Activated CD8-positive, alpha-beta memory T cell treated with anti-CD3 and anti-CD28 coated beads, Interleukin-2, amount 50 U/mL, for 48 hours (primary cell): Measurements from ENCODE around the gene CCL8.

Experiments used
- DNase-seq: peaks from one replicate; pipeline ENCODE4 v3.0.0-alpha.2; 2020

Gene CCL8

GRCh38 chr17:34319039-34319483 lies at the start of gene CCL8:
Gene CCL8, plus strand, starts transcription at chr17:34319435. Its CDS starts 67 bp downstream, at chr17:34319502.
- DNase-seq: no peak

DNA sequence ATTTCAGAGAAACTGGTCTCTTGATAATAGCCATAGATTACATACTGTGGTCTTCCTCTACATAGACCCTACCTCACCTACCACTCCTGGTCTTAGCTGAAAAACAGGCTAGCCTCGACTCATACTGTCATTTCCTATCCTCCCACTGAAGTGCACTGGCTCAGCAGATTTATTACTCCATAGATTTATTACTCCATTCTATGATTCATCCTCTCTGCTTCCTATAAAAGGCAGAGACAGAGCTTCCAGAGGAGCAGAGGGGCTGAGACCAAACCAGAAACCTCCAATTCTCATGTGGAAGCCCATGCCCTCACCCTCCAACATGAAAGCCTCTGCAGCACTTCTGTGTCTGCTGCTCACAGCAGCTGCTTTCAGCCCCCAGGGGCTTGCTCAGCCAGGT lies 49.3 kb upstream of the CCL8 start, which contains the start of gene CCL7:
Gene CCL7, plus strand, starts transcription at position 253 of the 400 bp plus-strand sequence. Its CDS starts 70 bp downstream, at position 323.
- no peak for DNase-seq

DNA sequence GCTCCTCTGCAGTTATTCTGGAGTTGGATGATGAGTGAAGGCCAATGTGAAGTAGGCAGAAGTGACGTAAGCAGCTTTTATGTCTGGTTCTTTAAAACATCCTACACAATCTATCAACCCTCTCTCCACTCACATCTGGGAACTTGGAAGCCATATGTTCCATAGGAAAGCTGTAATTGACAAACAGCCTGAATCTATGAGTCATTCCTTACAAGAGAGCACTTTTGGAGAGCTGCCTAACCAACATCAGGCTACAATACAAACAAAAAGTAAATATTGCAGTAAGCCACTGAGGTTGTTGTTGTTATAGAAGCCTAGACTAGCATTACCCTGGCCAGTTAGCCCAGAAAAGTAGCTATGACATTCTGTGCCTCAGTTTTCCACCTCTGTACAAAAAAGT lies 43.4 kb upstream of the CCL8 start:
- no peak for DNase-seq

- no peak for DNase-seq
These were observed 42.4 kb upstream of the CCL8 start for GRCh38 chr17:34276826-34277225.

DNA sequence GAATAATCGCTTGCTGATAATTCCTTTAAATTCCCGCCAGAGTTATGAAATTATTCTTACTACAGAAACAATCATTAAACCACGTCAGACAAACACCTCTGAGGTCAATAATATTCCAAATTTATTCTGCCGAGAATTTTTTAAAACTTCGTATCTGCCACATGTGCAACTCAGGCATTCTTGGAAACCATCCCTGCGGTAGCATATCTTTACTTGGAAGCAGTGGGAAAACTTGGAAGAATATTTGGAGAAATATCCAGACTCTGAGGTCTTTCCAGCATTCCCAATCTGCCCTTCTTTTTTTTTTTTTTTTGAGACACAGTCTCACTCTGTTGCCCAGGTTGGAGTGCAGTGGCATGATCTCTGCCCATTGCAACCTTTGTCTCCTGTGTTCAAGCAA lies 35.7 kb upstream of the CCL8 start:
- no peak for DNase-seq

DNA sequence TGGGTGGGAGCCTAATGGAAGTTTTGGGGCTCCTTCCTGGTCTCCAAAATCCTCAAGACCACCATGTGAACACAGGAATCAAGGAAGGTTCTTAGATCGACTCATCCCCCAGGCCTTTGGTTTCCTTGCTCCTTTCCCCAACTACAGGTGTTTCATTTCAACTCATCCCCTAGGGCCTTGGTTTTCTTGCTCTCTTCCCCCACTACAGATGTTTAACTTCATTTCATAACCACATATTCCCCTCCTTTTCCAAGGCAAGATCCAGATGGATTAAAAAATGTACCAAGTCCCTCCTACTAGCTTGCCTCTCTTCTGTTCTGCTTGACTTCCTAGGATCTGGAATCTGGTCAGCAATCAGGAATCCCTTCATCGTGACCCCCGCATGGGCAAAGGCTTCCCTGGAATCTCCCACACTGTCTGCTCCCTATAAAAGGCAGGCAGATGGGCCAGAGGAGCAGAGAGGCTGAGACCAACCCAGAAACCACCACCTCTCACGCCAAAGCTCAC lies 33.9 kb upstream of the CCL8 start, which contains the start of gene CCL11:
Gene CCL11, plus strand, starts transcription at position 457 of the 507 bp plus-strand sequence. CDS start 67 bp downstream, outside the sequence.
- no peak for DNase-seq

DNA sequence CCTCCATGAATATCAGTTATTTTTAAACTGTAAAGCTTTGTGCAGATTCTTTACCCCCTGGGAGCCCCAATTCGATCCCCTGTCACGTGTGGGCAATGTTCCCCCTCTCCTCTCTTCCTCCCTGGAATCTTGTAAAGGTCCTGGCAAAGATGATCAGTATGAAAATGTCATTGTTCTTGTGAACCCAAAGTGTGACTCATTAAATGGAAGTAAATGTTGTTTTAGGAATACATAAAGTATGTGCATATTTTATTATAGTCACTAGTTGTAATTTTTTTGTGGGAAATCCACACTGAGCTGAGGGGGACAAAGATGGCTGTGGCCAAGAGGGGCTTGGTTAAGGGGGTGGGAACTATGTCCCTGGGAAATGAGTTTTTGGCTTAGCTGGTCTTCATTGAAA lies 31.4 kb upstream of the CCL8 start:
- no peak for DNase-seq

- no peak for DNase-seq
These were observed 28.6 kb upstream of the CCL8 start for GRCh38 chr17:34290586-34290985.

DNA sequence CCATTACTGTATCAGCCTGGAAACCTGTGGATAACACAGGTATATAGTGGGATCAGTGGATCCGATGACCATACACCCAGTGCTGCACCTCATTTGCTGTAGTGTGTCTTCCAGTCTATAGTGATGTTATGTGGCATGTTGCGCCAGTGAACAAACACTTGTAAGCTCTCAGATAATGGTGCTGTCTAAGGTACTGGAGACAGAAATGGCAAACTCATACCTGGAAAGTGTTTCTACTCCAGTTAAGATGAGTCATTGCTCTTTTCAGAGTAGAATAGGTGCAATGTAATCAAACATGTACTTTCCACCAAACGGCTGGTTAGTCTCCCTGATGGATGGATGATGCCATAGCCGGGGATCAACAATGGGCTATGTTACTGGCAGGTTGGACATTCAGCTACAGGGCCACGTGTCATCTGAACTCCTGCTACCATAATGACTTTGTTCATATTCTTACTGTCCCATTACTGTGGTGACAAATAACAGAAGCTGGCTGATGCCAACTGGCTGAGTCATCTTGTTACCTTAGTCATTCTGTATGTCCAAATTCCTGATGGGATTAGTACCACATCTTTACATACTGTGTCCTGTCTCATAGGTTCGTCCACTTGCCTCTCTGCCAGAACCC lies 27.4 kb upstream of the CCL8 start:
- no peak for DNase-seq

DNA sequence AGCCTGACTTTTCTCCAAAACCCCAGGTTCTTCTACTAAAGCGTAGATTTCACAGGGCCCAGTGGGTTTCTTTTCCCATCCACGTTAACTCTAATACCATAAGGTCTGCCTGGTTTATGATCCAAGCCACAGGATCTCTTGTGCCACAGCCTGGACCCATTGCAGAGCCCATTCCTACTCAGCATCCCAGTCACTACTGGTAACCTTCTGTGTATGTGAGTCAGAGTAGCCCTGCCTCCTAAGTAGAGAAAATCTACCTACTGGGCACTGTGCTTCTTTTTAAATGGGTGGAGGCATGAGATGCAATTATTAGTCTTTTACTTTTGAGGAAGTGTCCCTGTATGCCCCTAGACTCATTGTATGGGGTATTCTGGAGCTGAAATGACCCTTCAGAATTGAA lies 20.2 kb upstream of the CCL8 start:
- no peak for DNase-seq

DNA sequence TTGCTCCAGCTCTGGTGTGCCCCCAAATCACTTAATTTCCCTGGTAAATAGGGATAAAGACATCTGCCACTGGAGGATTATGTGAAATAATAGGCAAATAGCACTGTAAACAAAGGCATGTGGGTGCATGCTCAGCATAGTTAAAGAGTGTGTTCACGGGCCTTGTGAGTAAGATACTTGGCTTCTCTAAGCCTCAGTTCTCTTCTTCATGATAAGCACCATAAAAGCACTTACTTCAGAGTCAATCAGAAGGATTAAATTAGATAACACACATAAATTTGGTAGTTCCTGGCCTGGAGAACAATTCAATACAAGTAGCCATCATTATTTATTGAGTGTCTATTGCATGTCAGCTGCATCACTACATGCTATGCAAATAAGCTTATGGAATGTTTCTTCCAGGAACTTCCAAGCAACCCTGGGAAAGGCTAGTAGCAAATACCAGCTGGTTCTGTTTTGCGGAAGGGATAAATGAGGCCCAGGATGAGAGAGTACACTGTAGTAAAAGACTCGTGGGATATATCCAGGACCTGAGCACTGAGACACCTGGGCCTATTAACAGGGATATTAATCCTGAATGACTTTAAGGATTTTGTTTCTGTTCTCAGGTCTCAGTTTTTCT lies 19.2 kb upstream of the CCL8 start:
- DNase-seq: no peak

DNA sequence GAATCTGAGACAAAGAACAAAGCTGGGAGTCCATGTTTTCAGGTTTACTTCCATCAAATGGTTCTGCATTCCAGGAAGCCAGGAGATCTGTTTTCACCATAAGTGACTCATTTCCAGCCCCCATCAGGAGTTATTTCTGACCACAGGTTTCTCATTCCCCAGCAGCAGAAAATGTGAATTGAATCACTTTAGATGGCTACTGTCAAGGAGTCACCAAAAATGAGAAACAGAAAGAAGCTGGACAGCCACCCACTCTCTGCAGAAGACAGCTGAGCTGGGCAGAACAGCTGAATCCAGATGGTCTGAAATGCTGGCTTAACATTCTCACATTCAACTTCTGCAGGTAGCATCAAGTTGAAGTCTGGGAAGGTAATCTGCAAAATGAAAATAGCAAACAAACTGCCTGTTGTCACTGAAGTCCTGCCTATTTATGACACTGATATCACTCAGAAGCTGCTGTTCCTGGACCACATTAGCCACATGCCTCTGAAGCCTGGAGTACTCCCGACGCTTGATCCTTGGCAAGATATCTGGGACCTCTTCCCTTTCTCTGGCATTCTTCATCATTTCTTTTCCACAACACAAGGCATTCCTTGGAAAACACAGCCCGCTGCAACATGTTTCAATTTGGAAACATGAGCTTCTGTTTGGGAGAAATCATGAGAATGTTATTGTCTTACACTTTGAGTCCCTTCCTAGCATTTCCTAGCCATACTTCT lies 18.4 kb upstream of the CCL8 start:
- DNase-seq: no peak

DNA sequence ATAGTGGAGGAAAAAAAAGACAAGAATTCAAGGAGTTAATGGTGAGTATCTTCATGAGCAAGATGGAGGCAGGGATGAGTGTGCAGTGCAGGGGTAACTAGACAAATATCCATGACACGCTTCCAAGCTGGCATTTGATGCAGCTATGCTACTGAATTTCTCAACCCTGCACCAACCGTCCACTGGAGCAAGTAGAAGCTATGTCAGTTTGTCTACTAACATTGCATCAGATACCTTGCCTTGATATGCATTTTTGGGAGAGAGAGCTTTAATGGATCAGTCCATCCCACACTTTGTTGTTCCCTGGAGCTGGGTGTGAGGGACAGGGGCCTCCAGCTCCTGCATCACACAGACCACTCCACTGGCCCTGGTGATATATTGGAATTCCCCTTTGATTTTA lies 17.2 kb upstream of the CCL8 start:
- DNase-seq: no peak

DNA sequence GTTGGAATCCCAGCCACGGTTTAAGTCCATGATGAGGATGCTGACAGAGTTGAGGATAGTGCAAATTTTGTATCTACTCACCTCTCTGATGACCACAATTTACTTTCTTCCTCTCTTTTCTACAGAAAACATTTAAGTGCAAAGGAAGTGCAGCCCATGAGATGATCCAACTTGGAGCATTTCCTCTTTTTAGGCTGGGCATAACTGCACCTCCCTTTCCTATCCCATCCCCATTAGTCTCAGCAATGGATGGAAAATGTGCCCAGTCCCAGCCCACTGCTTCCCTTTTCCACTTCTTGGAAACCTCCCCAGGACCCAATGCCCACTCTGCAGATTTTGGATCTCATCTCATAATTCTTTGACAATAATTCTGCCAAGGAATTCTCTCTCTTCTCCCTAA lies 16.6 kb upstream of the CCL8 start:
- no peak for DNase-seq

DNA sequence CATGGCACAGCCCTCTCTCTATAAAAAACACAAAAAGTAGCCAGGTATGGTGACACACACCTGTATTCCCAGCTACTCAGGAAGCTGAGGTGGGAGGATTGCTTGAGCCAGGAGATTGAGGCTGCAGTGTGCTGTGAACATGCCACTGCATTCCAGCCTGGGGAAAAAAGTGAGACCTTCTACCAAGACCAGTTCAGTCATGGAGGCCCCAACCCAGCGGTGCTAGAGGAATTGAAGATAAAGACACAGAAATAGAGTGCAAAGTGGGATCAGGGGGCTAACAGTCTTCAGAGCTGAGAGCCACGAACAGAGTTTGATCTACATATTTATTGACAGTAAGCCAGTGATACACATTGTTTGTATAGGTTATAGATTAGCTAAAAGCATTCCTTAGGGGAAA lies 15.6 kb upstream of the CCL8 start:
- DNase-seq: no peak

DNA sequence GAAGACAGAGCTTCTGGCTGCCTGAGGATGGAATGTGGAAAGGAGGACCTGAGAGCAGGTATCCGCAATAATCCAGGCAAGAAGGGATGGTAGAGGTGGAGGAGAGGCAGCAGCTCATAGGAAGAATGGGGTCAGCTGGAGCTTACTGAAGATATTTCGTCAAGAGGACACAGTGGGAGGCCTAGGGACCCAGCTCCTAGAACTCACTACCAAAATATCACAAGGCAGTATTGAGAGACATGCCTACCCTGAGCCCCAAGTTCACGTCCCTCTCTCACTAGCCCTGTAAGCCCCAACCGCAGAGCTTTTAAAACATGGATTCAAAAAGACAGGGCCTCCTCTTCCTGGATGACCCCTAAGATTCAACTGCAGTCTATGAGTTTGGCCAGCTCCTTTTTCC lies 14.2 kb upstream of the CCL8 start:
- DNase-seq: no peak

GRCh38 chr17:34305606-34306005 lies 13.6 kb upstream of the CCL8 start:
- DNase-seq: no peak

- DNase-seq: no peak
These were observed 12.8 kb upstream of the CCL8 start for GRCh38 chr17:34306466-34306865.

DNA sequence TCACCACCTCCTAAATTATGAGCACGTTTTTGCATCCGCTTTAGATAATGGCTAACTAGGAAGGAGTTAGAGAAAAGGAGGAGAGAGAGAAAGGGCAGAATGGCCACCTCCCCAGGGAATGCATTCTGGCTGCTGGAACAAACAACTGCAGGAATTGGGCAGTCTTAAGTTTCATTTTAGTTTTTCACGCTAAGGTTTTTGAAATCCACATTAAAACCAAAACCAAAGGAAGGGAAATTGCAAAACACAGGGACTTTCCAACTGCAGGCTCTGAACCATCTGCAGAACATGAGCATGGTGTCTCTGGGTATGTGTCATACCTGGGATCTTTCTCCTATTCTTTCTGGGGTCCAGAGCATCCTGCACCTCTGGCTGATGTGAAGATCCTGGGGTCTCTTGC lies 12.1 kb upstream of the CCL8 start:
- no peak for DNase-seq

DNA sequence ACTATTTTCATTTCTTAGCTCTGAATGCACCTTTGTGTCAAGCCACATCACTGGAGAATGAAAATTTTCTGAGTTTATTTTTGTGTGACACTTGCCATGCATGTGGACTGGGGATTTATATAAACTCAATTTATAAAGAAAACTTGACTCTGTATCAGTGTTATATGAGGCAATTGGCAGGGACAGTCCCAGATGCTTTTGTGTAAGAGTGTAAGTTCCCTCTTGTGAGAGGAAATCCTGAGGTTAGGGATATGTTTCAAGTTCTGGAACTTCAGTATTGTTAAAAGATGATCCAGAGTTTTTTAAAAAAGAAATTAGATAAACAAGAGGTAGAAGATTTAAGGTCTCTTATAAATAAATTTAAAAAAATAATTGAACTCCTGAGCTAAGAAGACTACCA lies 10.9 kb upstream of the CCL8 start:
- no peak for DNase-seq

GRCh38 chr17:34311291-34311690 lies 7.9 kb upstream of the CCL8 start:
- DNase-seq: no peak

DNA sequence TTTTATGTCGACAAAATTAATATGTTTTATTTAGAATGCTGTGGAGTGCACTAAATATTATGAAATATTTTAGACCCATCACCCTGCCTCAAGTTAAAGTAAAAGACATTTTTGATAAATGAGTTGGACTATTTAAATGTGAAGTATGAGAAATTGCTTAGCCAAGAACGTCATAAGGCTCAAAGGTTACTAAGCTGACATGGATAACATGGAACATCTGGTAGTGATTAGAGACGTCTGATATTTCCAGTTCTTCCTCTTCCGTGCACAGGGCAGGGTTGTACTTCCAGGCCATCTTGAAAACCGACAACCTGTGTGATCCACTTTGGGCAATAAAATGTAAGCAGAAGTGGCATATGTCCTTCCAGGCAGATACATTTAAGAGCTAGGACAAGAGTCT lies 7.2 kb upstream of the CCL8 start:
- DNase-seq: no peak

GRCh38 chr17:34313164-34313563 lies 6.1 kb upstream of the CCL8 start:
- DNase-seq: no peak

GRCh38 chr17:34314279-34314678 lies 5.0 kb upstream of the CCL8 start:
- DNase-seq: no peak
